HEK293 (cell line): ENCODE data around the gene CLDN19.

Experiments
- MYNN ChIP-seq: fragments of 450-650 bp; formaldehyde crosslinking; IDR thresholded peaks from 2 replicates; pipeline ENCODE4 v1.5.1; 2016; ENCODE audit warnings: missing biosample characterization, missing genetic modification characterization, borderline replicate concordance
- SALL2 ChIP-seq: fragments of 450-650 bp; formaldehyde crosslinking; IDR thresholded peaks from 2 replicates; pipeline ENCODE4 v1.5.0; 2017; ENCODE audit warnings: missing biosample characterization, mild to moderate bottlenecking, missing genetic modification characterization, borderline replicate concordance
- TRIM28 ChIP-seq: IDR thresholded peaks from 2 replicates; pipeline ENCODE4 v1.6.1; 2011; ENCODE audit warnings: low read length, control low read depth, borderline replicate concordance
- ZBTB21 ChIP-seq: fragments of 450-650 bp; formaldehyde crosslinking; IDR thresholded peaks from 2 replicates; pipeline ENCODE4 v1.5.1; 2017; ENCODE audit warnings: missing biosample characterization, missing genetic modification characterization
- ZFP41 ChIP-seq: fragments of 450-650 bp; formaldehyde crosslinking; IDR thresholded peaks from 2 replicates; pipeline ENCODE4 v1.5.1; 2016; ENCODE audit warnings: missing biosample characterization, missing genetic modification characterization, borderline replicate concordance
- ZNF274 ChIP-seq, 2 experiments: fragments of 200-500 bp in 1 of 2; fragments of 450-650 bp in 1 of 2; sonication (Bioruptor generic) in 1 of 2; formaldehyde crosslinking in 1 of 2; IDR thresholded peaks; 2 replicates each; pipeline versions ENCODE4 v1.5.1 to v1.6.1; 2014 to 2016; ENCODE audit warnings: borderline replicate concordance in 1 of 2, inconsistent platforms in 1 of 2, low read length in 1 of 2, missing biosample characterization in 1 of 2, missing genetic modification characterization in 1 of 2
- ZNF423 ChIP-seq: fragments of 450-650 bp; formaldehyde crosslinking; IDR thresholded peaks from 2 replicates; pipeline ENCODE4 v1.5.1; 2016; ENCODE audit warnings: missing biosample characterization, missing genetic modification characterization
- ZNF645 ChIP-seq: fragments of 450-650 bp; formaldehyde crosslinking; IDR thresholded peaks from 2 replicates; pipeline ENCODE4; 2016; ENCODE audit warnings: missing biosample characterization, missing genetic modification characterization
- ZNF76 ChIP-seq: fragments of 450-650 bp; formaldehyde crosslinking; IDR thresholded peaks from 2 replicates; pipeline ENCODE4; 2016; ENCODE audit warnings: low read depth, missing biosample characterization, missing genetic modification characterization, borderline replicate concordance
- ZNF768 ChIP-seq: fragments of 450-650 bp; formaldehyde crosslinking; IDR thresholded peaks from 2 replicates; pipeline ENCODE4 v1.5.1; 2018; ENCODE audit warnings: missing biosample characterization, mild to moderate bottlenecking, missing genetic modification characterization
- TF ChIP-seq, protein P1 (sequence below): fragments of 450-650 bp; formaldehyde crosslinking; IDR thresholded peaks from 2 replicates; pipeline ENCODE4 v1.5.1; 2016; ENCODE audit warnings: missing biosample characterization, missing genetic modification characterization
- TF ChIP-seq, protein P2 (sequence below): sonication (generic); formaldehyde crosslinking; IDR thresholded peaks from 2 replicates; pipeline ENCODE4 v1.8.1; 2022; ENCODE audit warnings: mild to moderate bottlenecking, moderate library complexity, missing genetic modification reagents
- TF ChIP-seq, protein P3 (sequence below): IDR thresholded peaks from 2 replicates; pipeline ENCODE4 v1.6.1; 2011; ENCODE audit warnings: mild to moderate bottlenecking, low read depth, low read length, borderline replicate concordance
- TF ChIP-seq, protein P4 (sequence below): fragments of 450-650 bp; formaldehyde crosslinking; IDR thresholded peaks from 2 replicates; pipeline ENCODE4 v1.5.1; 2016; ENCODE audit warnings: missing biosample characterization, missing genetic modification characterization

DNA sequence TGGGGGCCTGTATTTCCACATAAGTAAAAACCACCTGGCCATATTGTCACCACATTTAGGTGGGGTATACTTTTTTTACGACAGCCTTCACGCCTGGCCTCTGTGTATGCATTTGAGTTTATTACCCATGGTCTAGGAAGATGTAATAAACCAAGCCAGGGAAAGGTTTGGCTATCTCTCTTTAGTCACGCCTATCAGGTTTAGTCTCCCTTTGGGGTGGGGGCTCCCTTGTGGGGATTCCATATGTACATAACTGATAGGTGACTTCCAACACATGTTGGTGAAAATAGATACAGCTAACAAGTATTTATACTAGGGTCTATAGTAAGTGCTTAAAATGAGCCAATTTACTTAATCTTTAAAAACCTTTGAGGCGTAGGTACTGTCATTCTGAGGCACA is 53.6 kb downstream of the CLDN19 start:
- TF ChIP-seq, protein P1, sequence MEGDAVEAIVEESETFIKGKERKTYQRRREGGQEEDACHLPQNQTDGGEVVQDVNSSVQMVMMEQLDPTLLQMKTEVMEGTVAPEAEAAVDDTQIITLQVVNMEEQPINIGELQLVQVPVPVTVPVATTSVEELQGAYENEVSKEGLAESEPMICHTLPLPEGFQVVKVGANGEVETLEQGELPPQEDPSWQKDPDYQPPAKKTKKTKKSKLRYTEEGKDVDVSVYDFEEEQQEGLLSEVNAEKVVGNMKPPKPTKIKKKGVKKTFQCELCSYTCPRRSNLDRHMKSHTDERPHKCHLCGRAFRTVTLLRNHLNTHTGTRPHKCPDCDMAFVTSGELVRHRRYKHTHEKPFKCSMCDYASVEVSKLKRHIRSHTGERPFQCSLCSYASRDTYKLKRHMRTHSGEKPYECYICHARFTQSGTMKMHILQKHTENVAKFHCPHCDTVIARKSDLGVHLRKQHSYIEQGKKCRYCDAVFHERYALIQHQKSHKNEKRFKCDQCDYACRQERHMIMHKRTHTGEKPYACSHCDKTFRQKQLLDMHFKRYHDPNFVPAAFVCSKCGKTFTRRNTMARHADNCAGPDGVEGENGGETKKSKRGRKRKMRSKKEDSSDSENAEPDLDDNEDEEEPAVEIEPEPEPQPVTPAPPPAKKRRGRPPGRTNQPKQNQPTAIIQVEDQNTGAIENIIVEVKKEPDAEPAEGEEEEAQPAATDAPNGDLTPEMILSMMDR (tag by site-specific recombination): no peak
- TF ChIP-seq ZNF423 (tag by site-specific recombination) (no peak), ZNF768 (tag by site-specific recombination) (no peak), TRIM28 (no peak), ZBTB21 (tag by site-specific recombination) (no peak), ZNF76 (tag by site-specific recombination) (no peak), SALL2 (tag by site-specific recombination) (no peak), MYNN (tag by site-specific recombination) (no peak), ZNF274 (IDR thresholded peaks at IDR 0.05; ENCODE audit: low read length) (no peak), ZNF274 (tag by site-specific recombination; IDR thresholded peaks at IDR 0.05; ENCODE audit: borderline replicate concordance) (no peak), ZNF645 (tag by site-specific recombination) (no peak), ZFP41 (tag by site-specific recombination) (no peak)
- TF ChIP-seq, protein P2, sequence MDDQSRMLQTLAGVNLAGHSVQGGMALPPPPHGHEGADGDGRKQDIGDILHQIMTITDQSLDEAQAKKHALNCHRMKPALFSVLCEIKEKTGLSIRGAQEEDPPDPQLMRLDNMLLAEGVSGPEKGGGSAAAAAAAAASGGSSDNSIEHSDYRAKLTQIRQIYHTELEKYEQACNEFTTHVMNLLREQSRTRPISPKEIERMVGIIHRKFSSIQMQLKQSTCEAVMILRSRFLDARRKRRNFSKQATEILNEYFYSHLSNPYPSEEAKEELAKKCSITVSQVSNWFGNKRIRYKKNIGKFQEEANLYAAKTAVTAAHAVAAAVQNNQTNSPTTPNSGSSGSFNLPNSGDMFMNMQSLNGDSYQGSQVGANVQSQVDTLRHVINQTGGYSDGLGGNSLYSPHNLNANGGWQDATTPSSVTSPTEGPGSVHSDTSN: no peak
- TF ChIP-seq, protein P3, sequence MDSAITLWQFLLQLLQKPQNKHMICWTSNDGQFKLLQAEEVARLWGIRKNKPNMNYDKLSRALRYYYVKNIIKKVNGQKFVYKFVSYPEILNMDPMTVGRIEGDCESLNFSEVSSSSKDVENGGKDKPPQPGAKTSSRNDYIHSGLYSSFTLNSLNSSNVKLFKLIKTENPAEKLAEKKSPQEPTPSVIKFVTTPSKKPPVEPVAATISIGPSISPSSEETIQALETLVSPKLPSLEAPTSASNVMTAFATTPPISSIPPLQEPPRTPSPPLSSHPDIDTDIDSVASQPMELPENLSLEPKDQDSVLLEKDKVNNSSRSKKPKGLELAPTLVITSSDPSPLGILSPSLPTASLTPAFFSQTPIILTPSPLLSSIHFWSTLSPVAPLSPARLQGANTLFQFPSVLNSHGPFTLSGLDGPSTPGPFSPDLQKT: no peak
- TF ChIP-seq, protein P4, sequence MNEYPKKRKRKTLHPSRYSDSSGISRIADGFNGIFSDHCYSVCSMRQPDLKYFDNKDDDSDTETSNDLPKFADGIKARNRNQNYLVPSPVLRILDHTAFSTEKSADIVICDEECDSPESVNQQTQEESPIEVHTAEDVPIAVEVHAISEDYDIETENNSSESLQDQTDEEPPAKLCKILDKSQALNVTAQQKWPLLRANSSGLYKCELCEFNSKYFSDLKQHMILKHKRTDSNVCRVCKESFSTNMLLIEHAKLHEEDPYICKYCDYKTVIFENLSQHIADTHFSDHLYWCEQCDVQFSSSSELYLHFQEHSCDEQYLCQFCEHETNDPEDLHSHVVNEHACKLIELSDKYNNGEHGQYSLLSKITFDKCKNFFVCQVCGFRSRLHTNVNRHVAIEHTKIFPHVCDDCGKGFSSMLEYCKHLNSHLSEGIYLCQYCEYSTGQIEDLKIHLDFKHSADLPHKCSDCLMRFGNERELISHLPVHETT (tag by site-specific recombination): no peak
